GM23248 (cell line): Measurements from ENCODE around the gene ADGRD1. TPM values are rescaled to one million over a fixed set of nuclear protein-coding genes. Genes with fewer than 3 reads are reported as not detected.

Experiments used
- DNase-seq: peaks from one replicate; pipeline ENCODE4 v3.0.0-alpha.2; 2015
- H2AFZ ChIP-seq: fragments of 200-600 bp; sonication (generic); 2 replicates; pipeline ENCODE4 v1.6.1; 2016; ENCODE audit warnings: antibody characterized with exemption
- H3F3A ChIP-seq: fragments of 200-600 bp; sonication (generic); 2 replicates; pipeline ENCODE4 v1.6.1; 2016; ENCODE audit warnings: mild to moderate bottlenecking, antibody characterized with exemption, mixed run types; ENCODE audit not compliant: insufficient read depth
- H3K27ac ChIP-seq: fragments of 200-600 bp; sonication (generic); 2 replicates; pipeline ENCODE4 v1.5.1; 2016; ENCODE audit warnings: mild to moderate bottlenecking
- H3K27me3 ChIP-seq: fragments of 200-600 bp; sonication (generic); replicated peaks from 2 replicates; pipeline ENCODE4 v1.6.1; 2016; ENCODE audit warnings: mild to moderate bottlenecking; ENCODE audit not compliant: insufficient read depth
- H3K36me3 ChIP-seq: fragments of 200-600 bp; sonication (generic); 2 replicates; pipeline ENCODE4 v1.6.1; 2016; ENCODE audit warnings: low read depth, mild to moderate bottlenecking
- H3K4me1 ChIP-seq: fragments of 200-600 bp; sonication (generic); 2 replicates; pipeline ENCODE4 v1.6.1; 2016; ENCODE audit warnings: mild to moderate bottlenecking; ENCODE audit not compliant: insufficient read depth
- H3K4me2 ChIP-seq: fragments of 200-600 bp; sonication (generic); one replicate; pipeline ENCODE4 v1.6.1; 2016; ENCODE audit warnings: mild to moderate bottlenecking; ENCODE audit not compliant: unreplicated experiment
- H3K4me3 ChIP-seq: fragments of 200-600 bp; sonication (generic); 2 replicates; pipeline ENCODE4 v1.5.1; 2016; ENCODE audit warnings: mild to moderate bottlenecking
- H3K79me2 ChIP-seq: fragments of 200-600 bp; sonication (generic); 2 replicates; pipeline ENCODE4 v1.6.1; 2016; ENCODE audit warnings: mild to moderate bottlenecking; ENCODE audit not compliant: insufficient read depth
- H3K9ac ChIP-seq: fragments of 200-600 bp; sonication (generic); 2 replicates; pipeline ENCODE4 v1.6.1; 2016; ENCODE audit warnings: mild to moderate bottlenecking
- H3K9me2 ChIP-seq: fragments of 200-600 bp; sonication (generic); 2 replicates; pipeline ENCODE4 v1.6.1; 2016; ENCODE audit warnings: mixed run types, mild to moderate bottlenecking, moderate library complexity; ENCODE audit not compliant: insufficient read depth
- H3K9me3 ChIP-seq: fragments of 200-600 bp; sonication (generic); one replicate; pipeline ENCODE4 v1.6.1; 2017; ENCODE audit warnings: low read depth
- H4K20me1 ChIP-seq: fragments of 200-600 bp; sonication (generic); 2 replicates; pipeline ENCODE4 v1.6.0; 2016; ENCODE audit not compliant: insufficient read depth
- EZH2 ChIP-seq: fragments of 200-600 bp; sonication (generic); IDR thresholded peaks from 2 replicates; pipeline ENCODE4 v1.6.1; 2018; ENCODE audit warnings: antibody characterized with exemption, mild to moderate bottlenecking; ENCODE audit not compliant: insufficient read depth, poor library complexity, severe bottlenecking
- EZH2phosphoT487 ChIP-seq: fragments of 200-600 bp; sonication (generic); IDR thresholded peaks from 2 replicates; pipeline ENCODE4 v1.6.1; 2018; ENCODE audit warnings: antibody characterized with exemption, moderate library complexity, mild to moderate bottlenecking, low read depth; ENCODE audit not compliant: insufficient read depth
- WGBS, 2 experiments: methylation state at CpG; one replicate each; pipeline ENCODE4 v1.1.6; 2015 to 2017; ENCODE audit warnings: low lambda C conversion rate in 2 of 2, low coverage in 1 of 2; ENCODE audit errors: missing lambda C conversion rate in 2 of 2; 5-methylcytosine and 5-hydroxymethylcytosine counted together
- in situ Hi-C: fragments of 300-500 bp; cut with MboI; formaldehyde crosslinking; loops from 2 replicates; pipeline ENCODE4 v1.15.0; 2020
- polyA plus RNA-seq: library from polyadenylated mRNA; unstranded; fragments of >200 nt; fragmentation: Nextera tagmentation; extraction: Ambion mirVana; gene quantifications from 2 replicates; pipeline ENCODE4 v1.2.1, GENCODE V29; 2016
- total RNA-seq: library from RNA; depleted of rRNA; stranded (reverse); fragments of >200 nt; shearing (Covaris generic); gene quantifications from 2 replicates; pipeline ENCODE4 v1.2.3, GENCODE V29; 2014

ADGRD1 gene
- total and polyA plus RNA-seq, 2 experiments from 2014 or later: 7.9 to 11.2 TPM

DNA sequence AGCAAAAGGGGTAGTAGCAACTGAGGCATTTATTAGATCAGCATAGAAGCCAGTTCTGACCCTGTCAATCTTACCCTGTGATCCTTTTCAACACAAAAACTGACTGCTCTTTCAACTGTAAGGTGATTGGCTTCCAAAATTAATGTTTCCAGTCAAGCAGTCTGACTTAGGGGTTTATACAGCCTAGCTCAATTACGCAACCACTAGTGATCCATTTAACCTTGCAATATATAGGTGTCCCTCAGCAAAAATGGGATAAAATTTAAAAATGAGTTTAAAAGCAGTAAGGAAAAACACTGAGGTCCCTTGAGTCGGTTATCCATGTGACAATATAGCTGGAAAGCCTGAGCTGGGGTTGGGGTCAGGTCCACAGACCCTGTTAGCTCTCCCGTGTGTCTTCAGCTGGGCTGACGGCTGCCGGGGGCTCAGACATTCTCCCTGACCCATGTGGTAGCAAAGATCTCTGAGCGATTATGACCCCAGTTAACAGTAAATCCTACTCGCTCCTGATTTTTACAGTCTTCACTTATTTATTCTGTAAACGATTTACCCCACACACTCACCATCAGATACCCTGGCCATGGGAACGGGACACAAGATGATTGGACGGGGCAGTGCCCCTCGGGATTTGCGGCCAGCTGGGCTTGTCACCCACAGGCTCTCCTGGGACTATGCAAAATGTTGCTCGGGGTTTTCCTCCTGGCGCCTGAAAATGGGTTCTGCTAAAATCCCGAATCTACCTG lies 16.6 kb downstream of the ADGRD1 start:
- H4K20me1 ChIP-seq: no peaks in the 10 kb centered on the region
- in situ Hi-C loops: no loop called here
- no peak overlapping the region for H2AFZ ChIP-seq
- H3K4me3 ChIP-seq: no peak overlapping the region
- whole genome bisulfite sequencing, 2 experiments: 67 to 70% methylated on average over 14 to 15 of the region's 15 CpGs
- H3K9ac ChIP-seq: no peak overlapping the region
- no peaks in the 10 kb centered on the region for H3K79me2 ChIP-seq
- H3K4me2 ChIP-seq: no peak overlapping the region
- no peak for TF ChIP-seq EZH2
- TF ChIP-seq EZH2phosphoT487: no peak
- H3K27me3 ChIP-seq: no peaks in the 10 kb centered on the region
- peaks cover 5% of the 10 kb centered on the region; the same call in 1 of the 2 replicates for H3F3A ChIP-seq
- no peaks in the 10 kb centered on the region for H3K36me3 ChIP-seq
- peaks cover 8% of the 10 kb centered on the region for H3K4me1 ChIP-seq
- H3K9me2 ChIP-seq: no peaks in the 10 kb centered on the region
- no peaks in the 10 kb centered on the region for H3K9me3 ChIP-seq
- no peak for DNase-seq
- H3K27ac ChIP-seq: no peak overlapping the region

DNA sequence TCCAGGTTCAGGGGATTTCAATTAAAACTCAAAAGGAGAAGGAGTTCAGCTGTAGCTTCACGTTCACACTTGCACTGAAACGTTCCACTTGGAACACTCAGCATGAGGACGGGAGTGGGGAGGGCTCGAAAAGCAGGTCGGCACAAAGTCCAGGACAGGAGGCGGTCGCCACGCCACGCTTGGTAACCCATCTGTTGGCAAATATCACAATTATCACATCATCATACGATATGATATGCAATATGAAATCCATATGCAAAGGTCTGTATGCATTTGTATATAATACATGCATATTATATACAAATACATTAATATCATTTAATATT lies 17.2 kb downstream of the ADGRD1 start:
- H3K9me2 ChIP-seq: no peaks in the 10 kb centered on the region

DNA sequence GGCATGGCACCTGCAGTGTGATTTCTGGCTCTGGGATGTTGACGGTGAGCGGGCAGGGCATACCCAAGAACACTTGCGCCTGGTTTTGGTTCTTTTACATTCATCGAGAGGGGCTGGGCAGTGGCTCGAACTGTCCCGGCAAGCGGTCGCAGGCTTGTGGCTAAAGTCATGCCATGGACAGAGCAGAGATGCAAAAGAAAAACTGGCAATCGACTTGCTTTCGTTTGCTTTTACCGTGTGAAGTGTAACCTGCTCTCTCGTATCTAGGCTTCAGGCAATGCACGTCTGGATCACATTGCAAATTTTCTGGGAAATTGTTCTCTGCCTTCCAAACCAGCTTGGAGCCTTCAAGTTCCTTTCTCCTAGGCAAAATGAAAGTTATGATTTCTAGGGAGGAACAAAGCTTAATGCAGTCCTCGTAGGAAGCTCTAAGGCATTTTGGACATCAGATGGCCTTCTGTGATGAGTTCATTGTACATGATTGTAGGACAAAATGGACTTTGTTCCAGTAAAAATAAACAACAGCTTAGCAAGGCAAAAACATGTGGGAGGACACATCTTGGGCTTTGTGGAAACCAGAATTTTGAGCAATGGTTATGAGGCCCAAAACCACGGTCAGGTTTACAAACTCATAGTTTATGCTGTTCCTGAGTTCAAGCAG lies 18.3 kb downstream of the ADGRD1 start:
- no peak overlapping the region for H3K27ac ChIP-seq
- no peak for DNase-seq
- H2AFZ ChIP-seq: no peak overlapping the region
- H3K36me3 ChIP-seq: no peaks in the 10 kb centered on the region
- H3K79me2 ChIP-seq: no peaks in the 10 kb centered on the region
- in situ Hi-C loops: no loop called here
- no peaks in the 10 kb centered on the region for H3K9me3 ChIP-seq
- H4K20me1 ChIP-seq: no peaks in the 10 kb centered on the region
- no peaks in the 10 kb centered on the region for H3K9me2 ChIP-seq
- no peak overlapping the region for H3K9ac ChIP-seq
- H3K4me3 ChIP-seq: no peak overlapping the region
- no peaks in the 10 kb centered on the region for H3F3A ChIP-seq
- WGBS, 2 experiments: 85 to 86% methylated on average over 15 of the region's 15 CpGs
- no peak overlapping the region for H3K4me2 ChIP-seq
- no peaks in the 10 kb centered on the region for H3K27me3 ChIP-seq
- TF ChIP-seq EZH2 (no peak), EZH2phosphoT487 (no peak)
- no peaks in the 10 kb centered on the region for H3K4me1 ChIP-seq

More for the DNA sequence above, 17.2 kb downstream of the ADGRD1 start:
- H3K4me3 ChIP-seq: no peak overlapping the region
- DNase-seq: no peak
- H3F3A ChIP-seq: no peaks in the 10 kb centered on the region
- no peak overlapping the region for H3K4me2 ChIP-seq
- H3K36me3 ChIP-seq: no peaks in the 10 kb centered on the region
- H3K9me3 ChIP-seq: no peaks in the 10 kb centered on the region
- H4K20me1 ChIP-seq: no peaks in the 10 kb centered on the region
- peaks cover 4% of the 10 kb centered on the region; the same call in 1 of the 2 replicates for H3K4me1 ChIP-seq
- H3K27me3 ChIP-seq: no peaks in the 10 kb centered on the region
- no peaks in the 10 kb centered on the region for H3K79me2 ChIP-seq
- no peak overlapping the region for H2AFZ ChIP-seq
- WGBS, 2 experiments: 82 to 86% methylated on average over 10 of the region's 10 CpGs
- TF ChIP-seq EZH2phosphoT487 (no peak), EZH2 (no peak)
- in situ Hi-C loops: no loop called here
- no peak overlapping the region for H3K9ac ChIP-seq
- H3K27ac ChIP-seq: no peak overlapping the region

DNA sequence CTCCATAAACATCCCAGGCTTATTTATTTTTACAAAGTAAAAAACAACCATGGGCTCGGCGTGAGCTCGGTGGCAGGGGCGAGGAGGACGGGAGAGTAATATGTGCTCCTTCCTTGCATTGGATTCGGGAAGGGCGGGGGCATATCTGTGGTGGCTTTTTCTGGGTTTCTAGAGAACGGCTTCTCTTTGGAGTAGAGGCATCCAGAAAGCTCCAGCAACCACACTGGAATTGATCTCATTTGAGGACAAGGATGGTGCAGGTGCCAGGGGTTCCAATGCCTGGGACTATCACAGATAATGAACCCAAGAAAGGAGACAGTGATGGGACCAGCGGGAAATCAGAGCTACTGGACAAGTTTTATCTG lies 18.9 kb downstream of the ADGRD1 start:
- DNase-seq: no peak
- H3F3A ChIP-seq: no peaks in the 10 kb centered on the region
- no peaks in the 10 kb centered on the region for H3K36me3 ChIP-seq
- no peaks in the 10 kb centered on the region for H3K79me2 ChIP-seq
- H3K27ac ChIP-seq: no peak overlapping the region
- no peak overlapping the region for H3K9ac ChIP-seq
- no peaks in the 10 kb centered on the region for H3K9me2 ChIP-seq
- H3K27me3 ChIP-seq: no peaks in the 10 kb centered on the region
- no peaks in the 10 kb centered on the region for H3K4me1 ChIP-seq
- no peak overlapping the region for H3K4me2 ChIP-seq
- 77 to 81% methylated on average over 9 of the region's 9 CpGs for WGBS, 2 experiments
- no peak overlapping the region for H2AFZ ChIP-seq
- TF ChIP-seq EZH2phosphoT487 (no peak), EZH2 (no peak)
- H4K20me1 ChIP-seq: no peaks in the 10 kb centered on the region
- no peaks in the 10 kb centered on the region for H3K9me3 ChIP-seq
- H3K4me3 ChIP-seq: no peak overlapping the region
- in situ Hi-C loops: no loop called here
